D341Med (cell line): ENCODE measurements around the gene RAET1G.
"Not testable (repeated sequence)": the region's sequence is repeated elsewhere in the genome, so short reads cannot be mapped to it uniquely, and the experiment has no call there.

ENCODE experiments used
- DNase-seq: peaks from one replicate; pipeline ENCODE4 v3.0.0; 2012; ENCODE audit warnings: low spot score

RAET1G gene

DNA sequence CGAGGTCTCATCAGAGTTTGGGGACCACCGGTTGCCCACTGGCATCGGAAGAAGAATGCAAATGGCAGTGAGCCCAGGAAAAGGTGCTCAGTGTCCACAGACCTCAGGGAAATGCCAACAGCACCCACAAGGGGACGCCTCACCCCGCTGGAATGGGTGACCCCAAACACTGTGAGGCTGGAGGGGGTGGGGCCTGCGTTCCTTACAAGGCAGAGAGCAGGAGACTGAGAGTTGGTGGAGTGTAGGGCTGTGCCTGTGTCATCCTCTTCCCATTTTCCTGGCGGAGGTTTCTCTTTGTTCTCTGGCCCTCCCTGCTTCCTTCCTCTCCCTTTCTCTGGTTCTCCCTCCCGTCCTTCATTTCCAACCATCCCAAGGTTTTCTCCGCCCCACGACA lies 31.0 kb upstream of the RAET1G start:
- not testable (repeated sequence) for DNase-seq

DNA sequence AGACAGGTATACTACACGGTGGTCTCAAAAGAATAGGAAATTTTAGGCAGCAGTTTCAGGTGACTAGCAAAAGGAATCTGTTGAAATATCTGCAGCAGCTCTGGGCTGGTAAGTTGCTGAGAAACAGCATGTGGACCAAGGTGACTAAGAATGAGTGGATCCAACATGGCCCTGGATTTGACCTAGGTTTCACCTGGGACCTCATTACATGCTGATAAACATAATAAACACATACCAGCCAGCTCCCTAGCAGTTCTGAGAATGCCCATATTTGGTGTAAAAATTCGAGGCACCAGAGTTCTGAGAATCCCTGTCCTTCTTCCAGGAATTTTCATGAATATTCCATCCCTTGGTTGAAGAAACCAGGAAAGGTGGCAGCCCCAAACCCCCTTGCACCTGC lies 30.5 kb upstream of the RAET1G start:
- not testable (repeated sequence) for DNase-seq

DNA sequence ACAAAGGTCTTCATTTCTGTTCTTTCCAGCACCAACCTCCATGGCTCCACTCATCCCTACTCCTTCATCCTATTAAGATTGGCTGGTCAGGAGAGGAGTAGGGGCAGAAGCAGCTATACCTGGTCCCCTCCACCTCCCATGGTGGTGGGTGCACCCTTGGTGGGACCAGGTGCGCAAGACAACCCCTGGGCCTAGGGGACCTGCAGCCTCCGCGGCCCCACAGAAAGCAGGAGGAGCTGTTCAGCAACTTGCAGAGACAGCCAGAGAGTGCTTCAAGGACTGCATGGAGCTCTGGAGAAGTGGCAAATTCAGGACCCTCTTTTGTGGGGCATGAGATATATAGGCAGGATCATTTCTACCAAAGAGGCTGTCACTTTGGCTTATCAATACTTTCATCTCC lies 28.7 kb upstream of the RAET1G start:
- DNase-seq, result peak; percentile 12

DNA sequence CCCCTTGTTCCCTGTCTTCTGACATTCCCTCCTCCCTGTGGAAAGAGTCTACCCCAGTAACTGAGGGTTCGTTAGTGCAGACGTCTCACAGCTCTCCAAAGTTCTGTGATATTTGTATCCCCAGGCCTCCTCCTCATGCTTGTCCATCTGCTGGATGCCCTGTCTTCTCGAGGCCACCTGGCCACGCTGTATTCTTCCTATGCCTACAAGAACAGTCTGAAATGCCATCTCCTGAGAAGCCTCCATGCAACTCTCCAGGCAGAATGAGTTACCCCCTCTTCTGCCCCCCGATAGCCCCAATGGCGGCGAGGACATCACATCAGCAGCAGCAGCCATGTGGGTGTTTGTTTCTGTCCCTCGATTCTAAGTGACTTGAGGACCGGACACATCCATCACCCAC lies 28.2 kb upstream of the RAET1G start:
- peak; percentile 4 for DNase-seq

DNA sequence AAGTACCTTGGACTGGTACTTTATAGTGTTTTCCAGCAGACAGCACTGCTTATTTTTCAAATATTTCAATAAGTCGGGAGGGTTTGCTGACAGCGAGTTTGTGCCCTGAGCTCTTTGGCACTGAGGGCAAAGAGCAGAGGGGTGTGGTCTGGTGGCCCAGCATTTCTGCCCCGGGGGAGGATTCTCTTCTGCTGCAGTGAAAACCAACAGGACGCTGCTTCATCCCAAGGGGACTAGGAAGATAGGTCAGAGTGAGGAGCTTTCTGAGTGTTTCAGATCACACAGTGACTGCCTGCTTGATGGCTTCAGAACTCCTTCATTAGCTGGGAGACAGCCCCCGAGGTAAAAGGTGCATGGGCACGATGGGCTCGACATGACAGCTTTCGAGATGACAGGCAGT lies 27.5 kb upstream of the RAET1G start:
- no peak for DNase-seq

DNA sequence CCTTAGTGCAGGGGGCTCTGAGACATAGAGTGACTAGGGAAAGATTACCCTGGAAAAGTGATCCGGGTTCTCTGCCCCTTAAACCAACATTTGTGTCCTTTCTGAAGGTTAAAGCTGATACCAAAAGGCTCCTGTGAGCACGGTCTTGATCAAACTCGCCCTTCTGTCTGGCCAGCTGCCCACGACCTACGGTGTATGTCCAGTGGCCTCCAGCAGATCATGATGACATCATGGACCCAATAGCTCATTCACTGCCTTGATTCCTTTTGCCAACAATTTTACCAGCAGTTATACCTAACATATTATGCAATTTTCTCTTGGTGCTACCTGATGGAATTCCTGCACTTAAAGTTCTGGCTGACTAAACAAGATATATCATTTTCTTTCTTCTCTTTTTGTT lies 25.7 kb upstream of the RAET1G start:
- no peak for DNase-seq

DNA sequence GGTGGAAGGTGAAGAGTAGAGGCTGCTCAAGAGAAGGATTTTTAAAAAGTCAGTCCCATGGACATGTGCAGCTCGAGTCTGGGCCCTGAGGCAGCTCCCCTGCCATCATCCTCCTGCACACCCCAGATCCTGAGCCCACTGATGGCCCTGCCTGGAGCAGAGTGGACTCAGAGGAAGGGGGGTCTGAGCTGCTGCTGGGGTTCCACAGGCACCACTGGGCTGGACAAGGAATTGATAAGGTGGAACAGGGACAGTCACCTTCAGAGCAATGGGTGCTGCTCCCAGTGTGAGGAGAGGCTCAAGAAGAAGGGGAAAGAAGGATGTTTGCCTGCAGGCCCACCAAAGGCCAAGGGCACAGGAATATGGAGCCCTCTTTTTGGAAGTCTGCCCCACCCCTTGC lies 25.1 kb upstream of the RAET1G start:
- no peak for DNase-seq

DNA sequence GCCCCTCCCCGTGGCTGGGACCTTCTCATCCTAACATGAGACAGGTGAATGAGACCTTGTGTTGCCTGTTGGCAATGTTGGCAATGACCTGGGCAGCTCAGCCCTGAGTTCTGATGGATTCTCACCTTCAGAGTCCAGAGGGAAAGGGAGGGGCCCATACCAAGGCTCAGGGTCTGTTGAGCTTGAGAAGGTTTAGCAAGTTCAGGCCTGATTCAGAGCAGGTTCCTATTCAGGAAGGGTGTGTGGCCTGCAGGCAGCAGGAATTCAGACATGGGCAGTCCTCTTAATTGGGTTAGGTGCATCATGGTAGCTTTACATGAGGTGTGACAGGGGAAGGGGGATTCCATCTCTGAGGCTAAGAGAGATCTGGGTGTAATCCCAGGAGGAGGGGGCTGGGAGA lies 24.6 kb upstream of the RAET1G start:
- not testable (repeated sequence) for DNase-seq

DNA sequence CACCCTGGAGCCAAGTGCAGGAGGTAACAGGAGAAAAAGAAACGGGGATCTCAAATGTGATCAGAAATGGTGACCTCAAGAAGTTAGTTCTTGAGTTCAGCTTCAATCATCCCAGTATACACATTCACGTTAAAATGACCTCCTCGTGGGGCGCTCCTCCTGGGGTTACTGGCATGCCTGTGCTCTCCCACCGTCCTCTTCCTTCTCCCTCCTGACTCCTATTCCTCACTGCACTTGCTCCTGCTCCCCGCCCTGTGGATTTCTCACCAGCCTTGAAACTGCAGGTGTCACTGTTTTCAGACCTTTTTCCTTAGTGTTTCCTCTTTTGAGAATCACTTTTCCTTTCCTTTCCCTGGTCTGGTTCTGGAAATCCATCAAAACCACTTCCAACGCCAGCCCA lies 23.7 kb upstream of the RAET1G start:
- DNase-seq, result not testable (repeated sequence)

DNA sequence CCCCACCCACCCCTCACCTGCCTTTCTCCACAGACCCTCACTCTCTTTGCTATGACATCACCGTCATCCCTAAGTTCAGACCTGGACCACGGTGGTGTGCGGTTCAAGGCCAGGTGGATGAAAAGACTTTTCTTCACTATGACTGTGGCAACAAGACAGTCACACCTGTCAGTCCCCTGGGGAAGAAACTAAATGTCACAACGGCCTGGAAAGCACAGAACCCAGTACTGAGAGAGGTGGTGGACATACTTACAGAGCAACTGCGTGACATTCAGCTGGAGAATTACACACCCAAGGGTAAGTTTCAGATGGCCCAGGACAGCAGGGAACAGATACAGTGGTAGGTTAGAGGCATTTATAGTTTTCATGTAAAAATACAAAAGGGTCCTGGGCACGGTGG lies 22.4 kb upstream of the RAET1G start:
- not testable (repeated sequence) for DNase-seq

DNA sequence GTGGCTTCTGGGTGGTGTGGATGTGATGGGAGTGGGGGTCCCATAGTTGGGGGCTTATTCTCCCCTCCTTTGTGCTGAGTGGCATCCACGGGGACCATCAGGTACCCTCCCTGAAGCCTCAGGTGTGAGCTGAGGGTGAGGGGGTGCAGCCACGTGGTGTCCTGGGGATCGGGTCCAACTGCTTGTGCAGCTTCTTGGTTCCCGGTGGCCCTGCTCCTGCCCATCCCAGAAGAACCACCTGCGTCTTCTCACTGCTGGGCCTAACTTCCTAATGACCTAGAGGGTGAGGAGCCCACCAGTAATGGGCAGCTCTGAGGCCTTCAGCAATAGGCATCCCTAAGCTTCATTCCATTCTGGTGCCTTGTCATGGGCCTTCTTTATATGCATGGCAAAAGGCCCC lies 20.4 kb upstream of the RAET1G start:
- not testable (repeated sequence) for DNase-seq

DNA sequence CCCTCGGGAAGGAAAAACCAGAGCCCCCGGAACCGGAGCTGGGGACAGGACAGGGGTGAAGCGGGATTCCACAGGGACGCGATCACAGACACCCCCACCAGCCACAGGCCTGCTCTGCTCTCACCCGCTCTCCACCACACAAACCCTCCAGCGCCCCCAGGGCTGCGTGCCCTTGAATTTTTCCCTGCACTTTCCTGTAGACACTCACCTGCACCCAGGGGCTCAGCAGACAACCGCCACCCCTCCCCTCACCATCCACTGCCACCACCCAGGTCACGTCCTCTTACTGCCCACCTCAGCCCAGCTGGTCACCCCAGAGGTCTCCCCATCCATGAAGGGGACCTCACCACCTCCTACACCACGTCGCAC lies 19.5 kb upstream of the RAET1G start:
- no peak for DNase-seq

DNA sequence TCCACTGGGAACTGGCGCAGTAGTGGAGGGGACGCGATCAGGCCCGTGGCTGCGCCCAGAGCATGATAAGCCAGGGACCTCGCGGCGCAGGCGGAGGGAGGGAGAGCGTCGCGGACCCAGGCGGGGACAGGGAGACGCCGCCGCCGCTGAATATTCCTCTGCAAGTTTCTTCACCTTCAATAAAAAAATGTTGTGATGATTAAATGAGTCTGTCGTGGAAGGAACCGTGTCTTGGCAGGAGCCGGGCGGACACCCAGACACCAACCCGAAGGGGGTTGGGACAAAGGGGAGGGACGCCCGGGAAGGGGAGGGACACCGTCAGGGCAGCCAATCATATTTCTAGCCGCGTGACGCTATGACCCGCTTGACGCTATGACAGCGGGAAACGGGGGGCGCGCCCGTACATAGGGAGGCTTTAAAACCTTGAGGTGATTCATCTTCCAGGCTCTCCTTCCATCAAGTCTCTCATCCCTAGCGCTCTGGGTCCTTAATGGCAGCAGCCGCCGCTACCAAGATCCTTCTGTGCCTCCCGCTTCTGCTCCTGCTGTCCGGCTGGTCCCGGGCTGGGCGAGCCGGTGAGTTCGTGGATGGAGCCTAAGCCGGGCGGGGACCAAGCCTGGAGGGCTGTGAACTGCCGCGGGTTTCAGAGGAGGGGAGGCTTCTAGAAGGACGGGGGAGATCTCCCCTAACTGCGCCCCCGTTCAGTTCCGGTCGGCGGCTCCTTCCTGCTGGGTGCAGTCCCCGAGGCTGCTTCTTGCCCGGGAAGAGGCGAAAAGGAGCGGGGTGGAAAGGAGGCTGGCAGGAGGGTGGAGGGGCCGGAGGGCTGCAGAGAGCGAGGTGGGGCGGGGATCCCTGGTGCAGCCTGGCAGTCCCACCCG lies 18.9 kb upstream of the RAET1G start, which contains the start of gene ULBP2:
ULBP2 (plus strand) TSS at position 432 of the 878 bp plus-strand sequence; CDS start at position 491, 59 bp downstream.
- peak; percentile 87 for DNase-seq

DNA sequence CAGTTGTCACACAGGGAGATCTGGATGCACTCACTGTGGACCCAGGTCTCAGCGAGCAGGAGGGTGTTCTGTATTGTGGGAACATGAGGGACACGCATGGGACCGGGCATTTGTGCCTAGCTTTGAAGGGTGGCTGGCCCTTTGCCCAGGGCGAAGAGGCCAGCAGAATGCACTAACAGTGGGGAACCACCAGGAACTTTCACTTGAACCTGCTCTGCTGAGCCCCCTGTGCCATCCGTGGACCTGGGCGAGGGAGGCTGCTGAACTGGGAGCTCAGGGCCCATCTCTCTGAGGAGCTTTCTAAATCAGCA lies 17.7 kb upstream of the RAET1G start:
- DNase-seq, result no peak

DNA sequence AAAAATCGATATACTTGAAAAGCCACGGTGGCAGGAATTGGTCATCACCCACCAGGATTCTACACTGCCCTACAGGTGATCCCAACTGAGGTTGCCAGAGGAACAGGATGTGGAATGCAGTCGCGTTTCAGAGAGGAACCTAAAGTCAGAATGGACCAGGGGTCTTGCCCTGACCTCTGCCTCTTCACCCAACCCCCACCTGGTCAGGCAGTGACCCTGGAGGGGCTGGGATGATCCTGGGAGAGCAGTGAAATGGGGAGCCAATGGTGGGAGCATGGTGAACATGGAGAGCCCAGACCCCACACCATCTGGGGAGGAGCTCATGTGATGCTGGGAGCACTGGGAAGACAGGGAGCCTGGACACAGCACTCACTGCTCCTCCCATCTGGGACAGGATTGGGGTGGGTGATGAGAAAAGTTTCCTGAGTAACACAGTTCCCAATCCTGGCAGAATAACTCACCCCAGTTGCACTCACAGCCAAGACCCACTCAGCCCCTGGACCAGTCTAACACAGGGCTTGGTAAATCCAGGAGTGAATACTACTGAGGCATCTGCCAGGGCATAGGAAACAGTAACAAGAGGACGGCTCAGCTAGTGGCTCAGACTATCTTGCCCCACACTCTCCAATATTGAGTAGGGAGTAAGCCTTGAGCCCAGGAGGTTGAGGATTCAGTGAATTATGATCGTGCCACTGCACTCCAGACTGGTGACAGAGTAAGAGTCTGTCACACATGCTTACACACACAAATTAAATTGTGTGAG lies 17.2 kb upstream of the RAET1G start:
- DNase-seq, result no peak

DNA sequence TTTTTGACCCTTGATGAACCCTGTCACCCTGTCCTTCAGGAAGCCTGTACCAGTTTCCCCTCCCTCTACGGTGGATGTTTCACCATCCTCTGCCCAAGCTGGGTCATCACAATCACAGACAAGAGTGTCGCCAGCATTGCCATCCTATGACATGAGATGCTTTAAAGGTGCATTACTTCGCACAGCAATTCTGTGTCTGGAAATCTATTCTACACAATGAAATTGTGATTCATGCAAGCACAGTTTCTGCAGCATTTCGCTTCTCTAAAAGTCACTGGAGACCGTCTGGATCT lies 16.4 kb upstream of the RAET1G start:
- DNase-seq, result no peak

DNA sequence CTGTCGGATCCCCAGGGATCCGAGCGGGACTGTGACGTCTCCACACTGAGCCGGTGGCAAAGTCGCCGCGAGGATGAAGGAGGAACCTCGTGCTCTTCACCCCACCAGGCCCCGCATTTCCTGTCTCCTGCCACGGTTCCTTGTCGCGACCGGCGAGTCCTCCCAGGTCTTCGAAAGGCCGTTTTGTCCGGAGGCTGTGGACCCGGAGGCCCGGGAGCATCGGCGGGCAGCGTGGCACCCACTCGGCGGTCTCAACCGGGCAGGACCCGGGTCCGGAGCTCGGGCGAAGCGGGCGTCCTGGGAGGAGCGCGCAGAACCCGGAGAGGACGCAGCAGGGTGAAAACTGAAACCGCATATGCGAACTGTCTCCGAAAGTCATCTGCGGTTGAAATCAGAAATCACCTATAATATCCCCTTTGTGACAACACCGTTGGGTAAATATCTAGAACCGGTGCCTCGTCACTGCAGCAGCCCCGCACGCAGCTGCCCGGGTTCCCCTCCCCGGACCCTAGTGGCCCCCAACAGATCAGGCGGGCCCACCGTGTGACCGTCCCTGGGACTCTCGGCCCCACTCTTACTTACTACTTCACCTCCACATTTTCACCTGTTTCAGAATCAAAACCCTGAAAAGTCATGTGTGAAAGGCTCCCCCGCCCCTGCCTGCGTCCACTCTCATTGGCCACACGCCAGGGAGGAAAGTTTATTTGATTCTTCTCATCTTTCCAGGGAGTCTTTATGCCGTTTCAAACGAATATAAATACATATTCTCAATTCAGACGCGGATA lies 15.8 kb upstream of the RAET1G start:
- peak; percentile 51 for DNase-seq

DNA sequence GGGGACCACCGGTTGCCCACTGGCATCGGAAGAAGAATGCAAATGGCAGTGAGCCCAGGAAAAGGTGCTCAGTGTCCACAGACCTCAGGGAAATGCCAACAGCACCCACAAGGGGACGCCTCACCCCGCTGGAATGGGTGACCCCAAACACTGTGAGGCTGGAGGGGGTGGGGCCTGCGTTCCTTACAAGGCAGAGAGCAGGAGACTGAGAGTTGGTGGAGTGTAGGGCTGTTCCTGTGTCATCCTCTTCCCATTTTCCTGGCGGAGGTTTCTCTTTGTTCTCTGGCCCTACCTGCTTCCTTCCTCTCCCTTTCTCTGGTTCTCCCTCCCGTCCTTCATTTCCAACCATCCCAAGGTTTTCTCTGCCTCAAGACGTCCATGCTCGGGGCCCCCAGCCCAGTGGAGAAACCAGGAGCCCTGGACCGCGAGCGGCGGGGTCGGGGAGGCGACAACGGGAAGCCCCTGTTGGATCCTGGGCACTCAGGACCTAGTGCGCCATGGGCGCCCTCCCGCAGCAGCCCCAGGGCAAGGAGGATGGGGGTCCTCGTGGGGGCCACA lies 15.2 kb upstream of the RAET1G start:
- not testable (repeated sequence) for DNase-seq

DNA sequence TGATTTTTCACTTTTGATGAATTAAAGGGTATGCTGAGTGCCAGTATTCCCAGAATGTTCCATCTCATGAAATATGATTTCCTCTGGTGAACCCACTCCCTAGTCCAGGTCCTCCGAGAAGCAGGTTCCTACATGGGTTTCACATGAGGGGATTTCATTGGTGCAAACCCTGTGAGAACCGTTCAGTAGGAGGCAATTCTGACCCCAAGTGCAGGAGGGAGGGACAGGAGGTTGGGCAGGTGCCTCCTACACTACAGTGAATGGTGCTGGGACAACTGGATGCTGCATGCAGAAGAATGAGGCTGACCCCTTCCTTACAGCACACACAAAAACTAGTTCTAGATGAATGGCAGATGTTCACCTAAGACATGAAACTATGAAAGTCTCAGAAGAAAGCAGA lies 13.8 kb upstream of the RAET1G start:
- no peak for DNase-seq

DNA sequence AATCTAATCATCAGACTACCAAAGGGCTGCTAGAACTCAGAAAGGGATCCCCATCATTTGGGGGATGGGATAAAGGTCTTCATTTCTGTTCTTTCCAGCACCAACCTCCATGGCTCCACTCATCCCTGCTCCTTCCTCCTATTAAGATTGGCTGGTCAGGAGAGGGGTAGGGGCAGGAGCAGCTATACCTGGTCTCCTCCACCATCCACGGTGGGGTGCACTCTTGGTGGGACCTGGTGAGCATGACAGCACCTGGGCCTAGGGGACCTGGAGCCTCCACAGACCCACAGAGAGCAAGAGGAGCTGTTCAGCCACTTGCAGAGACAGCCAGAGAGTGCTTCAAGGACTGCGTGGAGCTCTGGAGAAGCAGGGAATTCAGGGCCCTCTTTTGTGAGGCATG lies 12.7 kb upstream of the RAET1G start:
- no peak for DNase-seq

DNA sequence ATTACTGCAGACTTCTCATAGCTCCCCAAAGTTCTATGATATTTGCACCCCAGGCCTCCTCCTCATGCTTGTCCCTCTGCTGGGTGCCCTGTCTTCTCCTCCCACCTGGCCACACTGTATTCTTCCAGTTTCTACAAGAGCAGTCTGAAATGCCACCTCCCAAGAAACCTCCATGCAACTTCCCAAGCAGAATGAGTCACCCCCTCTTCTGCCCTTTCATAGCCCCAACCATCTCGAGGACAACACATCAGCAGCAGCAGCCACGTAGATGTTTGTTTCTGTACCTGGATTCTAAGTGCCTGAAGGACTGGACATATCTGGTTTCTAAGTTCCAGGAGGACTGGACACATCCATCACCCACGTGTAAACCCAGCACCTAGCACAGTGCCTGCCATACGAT lies 12.3 kb upstream of the RAET1G start:
- no peak for DNase-seq
